PC-3 (cell line): ENCODE measurements around the gene RXRA.

ENCODE experiments used
- CTCF ChIP-seq: fragments of 300-600 bp; sonication (generic); conservative IDR thresholded peaks from 2 replicates; pipeline ENCODE4 v1.5.1; 2017; ENCODE audit warnings: antibody characterized with exemption, low read depth, mild to moderate bottlenecking, low read length
- EZH2 ChIP-seq: fragments of 300-600 bp; sonication (generic); IDR thresholded peaks from one replicate; pipeline ENCODE4 v1.6.1; 2017; ENCODE audit warnings: antibody characterized with exemption, mild to moderate bottlenecking, low read length; ENCODE audit not compliant: unreplicated experiment
- EZH2phosphoT487 ChIP-seq: fragments of 300-600 bp; sonication (generic); IDR thresholded peaks from 2 replicates; pipeline ENCODE4 v1.6.1; 2018; ENCODE audit warnings: mild to moderate bottlenecking, antibody characterized with exemption, low read length, borderline replicate concordance

- TF ChIP-seq CTCF (no peak), EZH2phosphoT487 (no peak), EZH2 (no peak)
These were observed 41.7 kb downstream of the RXRA start for GRCh38 chr9:134367791-134368490.
